Activated CD4-positive, alpha-beta T cell treated with anti-CD3 and anti-CD28 coated beads, Interleukin-2, amount 50 U/mL, for 4 hours (primary cell): ENCODE data around the gene TAC3.
"Not testable (repeated sequence)": the region's sequence is repeated elsewhere in the genome, so short reads cannot be mapped to it uniquely, and the experiment has no call there.

Source experiments
- DNase-seq, 2 experiments: peaks; one replicate each; pipeline ENCODE4 v3.0.0-alpha.2; 2020

The TAC3 gene

GRCh38 chr12:57001448-57001906 is 14.9 kb downstream of the TAC3 start:
- DNase-seq, result peak; percentile 79

- no peak for DNase-seq
Observed at GRCh38 chr12:57000393-57000792, 15.9 kb downstream of the TAC3 start.

- DNase-seq, result no peak
Observed at GRCh38 chr12:56999456-56999855, 16.9 kb downstream of the TAC3 start.

- no peak for DNase-seq
Observed at GRCh38 chr12:56998981-56999380, 17.3 kb downstream of the TAC3 start.

GRCh38 chr12:56998316-56998715 is 18.0 kb downstream of the TAC3 start:
- DNase-seq, result no peak

- DNase-seq, result no peak
Observed at GRCh38 chr12:56996793-56997545, 19.4 kb downstream of the TAC3 start.

GRCh38 chr12:56995930-56996496 is 20.3 kb downstream of the TAC3 start:
- DNase-seq, result no peak

GRCh38 chr12:56995201-56995929 is 21.0 kb downstream of the TAC3 start:
- no peak for DNase-seq

- no peak for DNase-seq
Observed at GRCh38 chr12:56994231-56994746, 22.0 kb downstream of the TAC3 start.

GRCh38 chr12:56993346-56993745 is 23.0 kb downstream of the TAC3 start:
- no peak for DNase-seq

GRCh38 chr12:56991319-56992246 is 24.7 kb downstream of the TAC3 start:
- DNase-seq, result no peak

GRCh38 chr12:56990648-56991318 is 25.5 kb downstream of the TAC3 start:
- DNase-seq, result no peak

GRCh38 chr12:56989861-56990610 is 26.3 kb downstream of the TAC3 start:
- no peak for DNase-seq

GRCh38 chr12:56988207-56988739 is 28.1 kb downstream of the TAC3 start:
- DNase-seq, result no peak

- DNase-seq, result peak; percentile 67 to 73
Observed at GRCh38 chr12:56987551-56988053, 28.7 kb downstream of the TAC3 start.

- no peak for DNase-seq
Observed at GRCh38 chr12:56987011-56987410, 29.3 kb downstream of the TAC3 start.

- DNase-seq, result not testable (repeated sequence)
Observed at GRCh38 chr12:56985714-56986113, 30.6 kb downstream of the TAC3 start.

GRCh38 chr12:56983386-56983785 is 32.9 kb downstream of the TAC3 start:
- DNase-seq, result no peak

GRCh38 chr12:56982578-56983236 is 33.6 kb downstream of the TAC3 start:
- not testable (repeated sequence) for DNase-seq

- no peak for DNase-seq
Observed at GRCh38 chr12:56980941-56981530, 35.3 kb downstream of the TAC3 start.
